GM21360 (cell line): Measurements from ENCODE around the gene PCDHGA8.
A peak's percentile ranks its signal among the peaks of the same experiment; 100 is the strongest.
"Not testable (repeated sequence)": the region's sequence is repeated elsewhere in the genome, so short reads cannot be mapped to it uniquely, and the experiment has no call there.

Experiments
- ATAC-seq: cut with Tn5 transposase; IDR thresholded peaks from one replicate; pipeline ENCODE4 v1.9.1; 2021; ENCODE audit warnings: mild to moderate bottlenecking, moderate library complexity; ENCODE audit not compliant: unreplicated experiment

PCDHGA8 gene

DNA sequence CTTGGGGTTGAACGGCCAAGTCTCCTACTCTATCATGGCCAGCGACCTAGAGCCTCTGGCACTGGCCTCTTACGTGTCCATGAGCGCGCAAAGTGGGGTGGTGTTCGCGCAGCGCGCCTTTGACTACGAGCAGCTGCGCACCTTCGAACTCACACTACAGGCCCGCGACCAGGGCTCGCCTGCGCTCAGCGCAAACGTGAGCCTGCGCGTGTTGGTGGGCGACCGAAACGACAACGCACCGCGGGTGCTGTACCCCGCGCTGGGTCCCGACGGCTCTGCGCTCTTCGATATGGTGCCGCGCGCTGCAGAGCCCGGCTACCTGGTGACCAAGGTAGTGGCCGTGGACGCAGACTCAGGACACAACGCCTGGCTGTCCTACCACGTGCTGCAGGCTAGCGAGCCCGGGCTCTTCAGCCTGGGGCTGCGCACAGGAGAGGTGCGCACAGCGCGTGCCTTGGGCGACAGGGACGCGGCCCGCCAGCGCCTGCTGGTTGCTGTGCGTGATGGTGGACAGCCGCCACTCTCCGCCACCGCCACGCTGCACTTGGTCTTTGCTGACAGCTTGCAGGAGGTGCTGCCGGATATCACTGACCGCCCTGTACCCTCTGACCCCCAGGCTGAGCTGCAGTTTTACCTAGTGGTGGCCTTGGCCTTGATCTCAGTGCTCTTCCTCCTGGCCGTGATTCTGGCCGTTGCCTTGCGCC is 7.3 kb downstream of the PCDHGA8 start:
- no peak for ATAC-seq

- ATAC-seq, result no peak
These were observed 10.3 kb downstream of the PCDHGA8 start, which contains the start of gene PCDHGA9 for GRCh38 chr5:141402553-141403243. Gene PCDHGA9 (plus strand): TSS chr5:141402778. CDS start chr5:141402953, 175 bp downstream.

DNA sequence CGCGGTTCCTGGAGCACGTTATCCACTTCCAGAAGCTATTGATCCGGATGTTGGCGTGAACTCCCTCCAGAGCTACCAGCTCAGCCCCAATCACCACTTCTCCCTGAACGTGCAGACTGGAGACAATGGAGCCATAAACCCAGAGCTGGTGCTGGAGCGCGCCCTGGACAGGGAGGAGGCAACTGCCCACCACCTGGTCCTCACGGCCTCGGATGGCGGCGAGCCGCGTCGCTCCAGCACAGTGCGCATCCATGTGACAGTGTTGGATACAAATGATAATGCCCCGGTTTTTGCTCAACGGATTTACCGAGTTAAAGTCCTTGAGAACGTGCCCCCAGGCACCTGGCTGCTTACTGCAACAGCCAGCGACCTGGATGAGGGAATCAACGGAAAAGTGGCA is 11.0 kb downstream of the PCDHGA8 start:
- no peak for ATAC-seq

DNA sequence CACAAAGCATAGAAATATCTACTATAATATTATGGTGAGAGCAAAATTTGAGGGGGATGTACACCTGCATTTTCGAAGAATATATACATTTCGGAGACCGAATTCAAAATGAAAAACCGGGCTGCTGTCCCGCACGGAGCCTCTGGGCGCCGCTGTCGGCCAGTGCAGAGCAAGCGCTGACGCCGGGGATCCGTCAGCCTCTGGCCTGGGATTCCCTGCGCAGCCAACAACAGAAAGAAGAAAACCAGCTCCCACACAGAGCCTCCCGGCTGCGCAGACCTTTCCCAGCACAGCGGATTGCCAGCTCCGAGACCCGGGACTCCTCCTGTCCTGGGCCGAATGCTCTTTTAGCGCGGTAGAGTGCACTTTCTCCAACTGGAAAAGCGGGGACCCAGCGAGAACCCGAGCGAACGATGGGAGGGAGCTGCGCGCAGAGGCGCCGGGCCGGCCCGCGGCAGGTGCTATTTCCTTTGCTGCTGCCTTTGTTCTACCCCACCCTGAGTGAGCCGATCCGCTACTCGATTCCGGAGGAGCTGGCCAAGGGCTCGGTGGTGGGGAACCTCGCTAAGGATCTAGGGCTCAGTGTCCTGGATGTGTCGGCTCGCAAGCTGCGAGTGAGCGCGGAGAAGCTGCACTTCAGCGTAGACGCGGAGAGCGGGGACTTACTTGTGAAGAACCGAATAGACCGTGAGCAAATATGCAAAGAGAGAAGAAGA is 15.5 kb downstream of the PCDHGA8 start, which contains the start of gene PCDHGB6:
PCDHGB6 (plus strand) TSS at position 232 of the 716 bp plus-strand sequence; CDS start at position 414, 182 bp downstream.
- ATAC-seq, result peak; percentile 86

GRCh38 chr5:141409598-141410306 is 17.3 kb downstream of the PCDHGA8 start:
- ATAC-seq, result no peak

DNA sequence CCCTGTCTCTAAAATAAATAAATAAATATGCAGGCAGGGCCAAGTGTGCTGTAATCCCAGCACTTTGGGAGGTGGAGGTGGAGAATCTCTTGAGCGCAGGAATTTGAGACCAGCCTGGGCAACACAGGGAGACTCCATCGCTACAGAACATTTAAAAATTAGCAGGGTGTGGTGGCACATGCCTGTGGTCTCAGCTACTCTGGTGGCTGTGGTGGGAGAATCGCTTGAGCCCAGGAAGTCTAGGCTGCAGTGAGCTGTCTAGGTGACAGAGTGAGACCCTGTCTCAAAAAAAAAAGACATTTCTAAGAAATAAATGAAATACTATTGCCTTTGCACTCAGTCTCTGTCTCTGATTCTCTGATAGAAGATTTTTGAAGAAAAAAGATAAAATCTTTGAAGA is 19.1 kb downstream of the PCDHGA8 start:
- no peak for ATAC-seq

- ATAC-seq, result no peak
These were observed 20.6 kb downstream of the PCDHGA8 start, which contains the start of gene PCDHGA10 for GRCh38 chr5:141412854-141413539. Gene PCDHGA10 (plus strand): TSS chr5:141412987. CDS start chr5:141413176, 189 bp downstream.

GRCh38 chr5:141413540-141414069 is 21.2 kb downstream of the PCDHGA8 start:
- no peak for ATAC-seq

- ATAC-seq, result not testable (repeated sequence)
These were observed 22.3 kb downstream of the PCDHGA8 start for GRCh38 chr5:141414548-141415274.

DNA sequence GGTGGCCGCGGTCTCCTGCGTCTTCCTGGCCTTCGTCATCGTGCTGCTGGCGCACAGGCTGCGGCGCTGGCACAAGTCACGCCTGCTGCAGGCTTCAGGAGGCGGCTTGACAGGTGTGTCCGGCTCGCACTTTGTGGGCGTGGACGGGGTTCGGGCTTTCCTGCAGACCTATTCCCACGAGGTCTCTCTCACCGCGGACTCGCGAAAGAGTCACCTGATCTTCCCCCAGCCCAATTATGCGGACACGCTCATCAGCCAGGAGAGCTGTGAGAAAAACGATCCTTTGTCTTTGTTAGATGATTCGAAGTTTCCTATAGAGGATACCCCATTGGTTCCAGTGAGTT is 22.8 kb downstream of the PCDHGA8 start:
- not testable (repeated sequence) for ATAC-seq

- ATAC-seq, result peak; percentile 77
These were observed 25.2 kb downstream of the PCDHGA8 start, which contains the start of gene PCDHGB7 for GRCh38 chr5:141417494-141418172. Gene PCDHGB7 (plus strand): TSS chr5:141417677. CDS start chr5:141417860, 183 bp downstream.

DNA sequence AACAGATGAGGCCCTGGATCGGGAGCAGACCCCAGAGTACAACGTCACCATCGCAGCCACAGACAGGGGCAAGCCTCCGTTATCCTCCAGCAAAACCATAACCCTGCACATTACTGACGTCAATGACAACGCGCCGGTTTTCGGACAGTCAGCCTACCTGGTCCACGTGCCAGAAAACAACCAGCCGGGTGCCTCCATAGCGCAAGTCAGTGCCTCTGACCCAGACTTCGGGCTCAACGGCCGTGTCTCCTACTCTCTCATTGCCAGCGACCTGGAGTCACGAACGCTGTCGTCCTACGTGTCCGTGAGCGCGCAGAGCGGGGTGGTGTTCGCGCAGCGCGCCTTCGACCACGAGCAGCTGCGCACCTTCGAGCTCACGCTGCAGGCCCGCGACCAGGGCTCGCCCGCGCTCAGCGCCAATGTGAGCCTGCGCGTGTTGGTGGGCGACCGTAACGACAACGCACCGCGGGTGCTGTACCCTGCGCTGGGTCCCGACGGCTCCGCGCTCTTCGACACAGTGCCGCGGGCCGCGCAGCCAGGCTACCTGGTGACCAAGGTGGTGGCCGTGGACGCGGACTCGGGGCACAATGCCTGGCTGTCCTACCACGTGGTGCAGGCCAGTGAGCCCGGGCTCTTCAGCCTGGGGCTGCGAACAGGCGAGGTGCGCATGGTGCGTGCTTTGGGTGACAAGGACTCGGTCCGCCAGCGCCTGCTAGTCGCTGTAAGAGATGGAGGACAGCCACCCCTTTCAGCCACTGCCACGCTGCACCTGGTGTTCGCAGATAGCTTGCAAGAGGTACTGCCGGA is 26.8 kb downstream of the PCDHGA8 start:
- no peak for ATAC-seq

- ATAC-seq, result peak; percentile 59
These were observed 28.5 kb downstream of the PCDHGA8 start, which contains the start of gene PCDHGA11 for GRCh38 chr5:141420855-141421488. Gene PCDHGA11 (plus strand): TSS chr5:141421051. CDS start chr5:141421228, 177 bp downstream.

DNA sequence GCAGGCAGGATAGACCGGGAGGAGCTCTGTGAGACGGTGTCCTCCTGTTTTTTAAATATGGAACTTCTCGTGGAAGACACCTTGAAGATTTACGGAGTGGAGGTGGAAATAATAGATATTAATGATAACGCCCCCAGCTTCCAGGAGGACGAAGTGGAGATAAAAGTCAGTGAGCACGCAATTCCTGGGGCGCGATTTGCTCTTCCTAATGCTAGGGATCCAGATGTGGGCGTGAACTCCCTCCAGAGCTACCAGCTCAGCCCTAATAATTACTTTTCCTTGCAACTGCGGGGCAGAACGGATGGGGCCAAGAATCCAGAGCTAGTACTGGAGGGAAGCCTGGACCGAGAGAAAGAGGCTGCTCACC is 29.0 kb downstream of the PCDHGA8 start:
- ATAC-seq, result no peak

DNA sequence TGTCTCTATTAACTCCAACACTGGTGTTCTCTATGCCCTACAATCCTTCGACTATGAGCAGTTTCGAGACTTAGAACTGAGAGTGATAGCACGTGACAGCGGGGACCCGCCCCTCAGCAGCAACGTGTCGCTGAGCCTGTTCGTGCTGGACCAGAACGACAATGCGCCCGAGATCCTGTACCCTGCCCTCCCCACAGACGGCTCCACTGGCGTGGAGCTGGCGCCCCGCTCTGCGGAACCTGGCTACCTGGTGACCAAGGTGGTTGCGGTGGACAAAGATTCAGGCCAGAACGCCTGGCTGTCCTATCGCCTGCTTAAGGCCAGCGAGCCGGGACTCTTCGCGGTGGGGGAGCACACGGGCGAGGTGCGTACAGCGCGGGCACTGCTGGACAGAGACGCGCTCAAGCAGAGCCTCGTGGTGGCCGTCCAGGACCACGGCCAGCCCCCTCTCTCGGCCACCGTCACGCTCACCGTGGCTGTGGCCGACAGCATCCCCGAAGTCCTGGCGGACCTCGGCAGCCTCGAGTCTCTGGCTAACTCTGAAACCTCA is 30.4 kb downstream of the PCDHGA8 start:
- ATAC-seq, result no peak

GRCh38 chr5:141427783-141428426 is 35.5 kb downstream of the PCDHGA8 start:
- ATAC-seq, result no peak
